IPS-15b (cell line): ENCODE data around the gene IRF2BP1.

Experiments used
- H3K27me3 ChIP-seq: one replicate; pipeline ENCODE4 v1.6.1; 2013; ENCODE audit warnings: low read length; ENCODE audit not compliant: control insufficient read depth, insufficient read depth
- H3K36me3 ChIP-seq: one replicate; pipeline ENCODE4 v1.6.1; 2013; ENCODE audit warnings: low read length; ENCODE audit not compliant: control insufficient read depth, insufficient read depth
- H3K4me1 ChIP-seq: one replicate; pipeline ENCODE4 v1.6.1; 2013; ENCODE audit warnings: mild to moderate bottlenecking, low read length; ENCODE audit not compliant: control insufficient read depth, insufficient read depth
- H3K4me3 ChIP-seq: one replicate; pipeline ENCODE4 v1.5.1; 2013; ENCODE audit warnings: low read depth, low read length
- H3K9ac ChIP-seq: one replicate; pipeline ENCODE4 v1.6.1; 2013; ENCODE audit warnings: low read depth, mild to moderate bottlenecking, low read length
- H3K9me3 ChIP-seq: one replicate; pipeline ENCODE4 v1.6.1; 2013; ENCODE audit warnings: mild to moderate bottlenecking, low read length; ENCODE audit not compliant: control insufficient read depth, insufficient read depth

IRF2BP1 gene

GRCh38 chr19:45885556-45886426, at the start of gene IRF2BP1:
TSS of gene IRF2BP1 (minus strand) at chr19:45886141. CDS start at chr19:45885774, 367 bp downstream.
- Histone ChIP-seq H3K4me3 (peak within 1 kb of the TSS; percentile 85), H3K27me3 (no peaks in the 10 kb centered on the region), H3K4me1 (peaks cover 20% of the 10 kb centered on the region), H3K9ac (peak within 1 kb of the TSS; percentile 89), H3K36me3 (peaks cover 4% of the 10 kb centered on the region), H3K9me3 (no peaks in the 10 kb centered on the region)

GRCh38 chr19:45935267-45935666, 49.3 kb upstream of the IRF2BP1 start:
- H3K27me3 ChIP-seq = peaks cover under 1% of the 10 kb centered on the region
- H3K4me1 ChIP-seq = peaks cover 2% of the 10 kb centered on the region
- no peak overlapping the region for H3K4me3 ChIP-seq
- H3K9ac ChIP-seq = no peak overlapping the region
- H3K36me3 ChIP-seq = no peaks in the 10 kb centered on the region
- H3K9me3 ChIP-seq = no peaks in the 10 kb centered on the region

- no peaks in the 10 kb centered on the region for H3K9me3 ChIP-seq
- H3K36me3 ChIP-seq = no peaks in the 10 kb centered on the region
- H3K9ac ChIP-seq = no peak overlapping the region
- H3K4me3 ChIP-seq = no peak overlapping the region
- peaks cover 2% of the 10 kb centered on the region for H3K4me1 ChIP-seq
- peaks cover 3% of the 10 kb centered on the region for H3K27me3 ChIP-seq
Observed at GRCh38 chr19:45934551-45935230, 48.8 kb upstream of the IRF2BP1 start.

- Histone ChIP-seq H3K27me3 (peaks cover 10% of the 10 kb centered on the region), H3K4me3 (no peak overlapping the region), H3K9ac (no peak overlapping the region), H3K4me1 (peaks cover 2% of the 10 kb centered on the region), H3K36me3 (no peaks in the 10 kb centered on the region), H3K9me3 (no peaks in the 10 kb centered on the region)
Observed at GRCh38 chr19:45933759-45934158, 47.8 kb upstream of the IRF2BP1 start.

GRCh38 chr19:45931055-45931454, 45.1 kb upstream of the IRF2BP1 start:
- no peak overlapping the region for H3K4me3 ChIP-seq
- peaks cover 2% of the 10 kb centered on the region for H3K4me1 ChIP-seq
- no peaks in the 10 kb centered on the region for H3K9me3 ChIP-seq
- no peak overlapping the region for H3K9ac ChIP-seq
- peaks cover 15% of the 10 kb centered on the region for H3K27me3 ChIP-seq
- H3K36me3 ChIP-seq = no peaks in the 10 kb centered on the region

- Histone ChIP-seq H3K4me1 (no peaks in the 10 kb centered on the region), H3K9me3 (no peaks in the 10 kb centered on the region), H3K36me3 (no peaks in the 10 kb centered on the region), H3K4me3 (no peak overlapping the region), H3K27me3 (peaks cover 15% of the 10 kb centered on the region), H3K9ac (no peak overlapping the region)
Observed at GRCh38 chr19:45929247-45929646, 43.3 kb upstream of the IRF2BP1 start.

GRCh38 chr19:45927565-45928261, 41.8 kb upstream of the IRF2BP1 start:
- Histone ChIP-seq H3K9me3 (no peaks in the 10 kb centered on the region), H3K27me3 (peaks cover 15% of the 10 kb centered on the region), H3K4me3 (peak overlapping the region; percentile 41), H3K9ac (peak overlapping the region; percentile 18), H3K36me3 (no peaks in the 10 kb centered on the region), H3K4me1 (no peaks in the 10 kb centered on the region)

- no peaks in the 10 kb centered on the region for H3K36me3 ChIP-seq
- H3K9ac ChIP-seq = no peak overlapping the region
- no peaks in the 10 kb centered on the region for H3K9me3 ChIP-seq
- no peak overlapping the region for H3K4me3 ChIP-seq
- peaks cover 12% of the 10 kb centered on the region for H3K27me3 ChIP-seq
- no peaks in the 10 kb centered on the region for H3K4me1 ChIP-seq
Observed at GRCh38 chr19:45924891-45925447, 39.0 kb upstream of the IRF2BP1 start.

GRCh38 chr19:45922281-45922680, 36.3 kb upstream of the IRF2BP1 start:
- Histone ChIP-seq H3K4me1 (no peaks in the 10 kb centered on the region), H3K9me3 (no peaks in the 10 kb centered on the region), H3K4me3 (no peak overlapping the region), H3K27me3 (no peaks in the 10 kb centered on the region), H3K9ac (no peak overlapping the region), H3K36me3 (no peaks in the 10 kb centered on the region)

- H3K27me3 ChIP-seq = no peaks in the 10 kb centered on the region
- no peaks in the 10 kb centered on the region for H3K36me3 ChIP-seq
- H3K9me3 ChIP-seq = no peaks in the 10 kb centered on the region
- H3K4me1 ChIP-seq = no peaks in the 10 kb centered on the region
- no peak overlapping the region for H3K4me3 ChIP-seq
- no peak overlapping the region for H3K9ac ChIP-seq
Observed at GRCh38 chr19:45920458-45920857, 34.5 kb upstream of the IRF2BP1 start.

- H3K9ac ChIP-seq = no peak overlapping the region
- no peak overlapping the region for H3K4me3 ChIP-seq
- H3K4me1 ChIP-seq = no peaks in the 10 kb centered on the region
- H3K9me3 ChIP-seq = no peaks in the 10 kb centered on the region
- H3K27me3 ChIP-seq = no peaks in the 10 kb centered on the region
- H3K36me3 ChIP-seq = no peaks in the 10 kb centered on the region
Observed at GRCh38 chr19:45919678-45920077, 33.7 kb upstream of the IRF2BP1 start.
